DMS 273 treated with DMSO at 0.1 percent for 48 hours (cell line): ENCODE measurements around the gene HES5.

Experiments
- DNase-seq: peaks from one replicate; lab custom pipeline; 2025; lab: John Stamatoyannopoulos, UW

HES5 gene

GRCh38 chr1:2530513-2531361 is 674 bp upstream of the HES5 start:
- DNase-seq: no peak

GRCh38 chr1:2528966-2529783 is 888 bp downstream of the HES5 start:
- DNase-seq: no peak

GRCh38 chr1:2528611-2528965 is 1.5 kb downstream of the HES5 start:
- DNase-seq: no peak

GRCh38 chr1:2528016-2528415 is 2.0 kb downstream of the HES5 start:
- DNase-seq: no peak

GRCh38 chr1:2527556-2527860 is 2.6 kb downstream of the HES5 start:
- DNase-seq: no peak

GRCh38 chr1:2526824-2527555 is 3.1 kb downstream of the HES5 start:
- DNase-seq: no peak

- peak; percentile 76 for DNase-seq
Measured at GRCh38 chr1:2525920-2526823, 3.9 kb downstream of the HES5 start, which contains the start of gene PANK4. Gene PANK4 (minus strand): TSS chr1:2526596. CDS start chr1:2526587, 9 bp downstream.

- no peak for DNase-seq
Measured at GRCh38 chr1:2525572-2525919, 4.5 kb downstream of the HES5 start.

GRCh38 chr1:2523891-2524609 is 6.0 kb downstream of the HES5 start:
- DNase-seq: no peak

GRCh38 chr1:2523191-2523890 is 6.7 kb downstream of the HES5 start:
- DNase-seq: no peak

- DNase-seq: no peak
Measured at GRCh38 chr1:2522230-2522629, 7.8 kb downstream of the HES5 start.

- DNase-seq: no peak
Measured at GRCh38 chr1:2520806-2521205, 9.3 kb downstream of the HES5 start.

GRCh38 chr1:2520206-2520605 is 9.9 kb downstream of the HES5 start:
- no peak for DNase-seq

GRCh38 chr1:2519729-2520128 is 10.3 kb downstream of the HES5 start:
- DNase-seq: no peak

- no peak for DNase-seq
Measured at GRCh38 chr1:2519029-2519685, 10.9 kb downstream of the HES5 start.

GRCh38 chr1:2518528-2518927 is 11.5 kb downstream of the HES5 start:
- no peak for DNase-seq

GRCh38 chr1:2517966-2518365 is 12.1 kb downstream of the HES5 start:
- no peak for DNase-seq

GRCh38 chr1:2516946-2517345 is 13.1 kb downstream of the HES5 start:
- no peak for DNase-seq

- no peak for DNase-seq
Measured at GRCh38 chr1:2516124-2516523, 13.9 kb downstream of the HES5 start.

GRCh38 chr1:2515763-2516080 is 14.3 kb downstream of the HES5 start:
- no peak for DNase-seq
